Activated CD4-positive, alpha-beta T cell treated with anti-CD3 and anti-CD28 coated beads, Interleukin-10, Interleukin-2, amounts not matched to agents 100 ng/mL and 50 ng/mL, durations not matched to agents 16 hours and 8 hours (primary cell): ENCODE data around the gene PTCD2.
A peak's percentile ranks its signal among the peaks of the same experiment; 100 is the strongest.

ENCODE experiments used
- DNase-seq: peaks from one replicate; pipeline ENCODE4 v3.0.0-alpha.2; 2020

PTCD2 gene, protein sequence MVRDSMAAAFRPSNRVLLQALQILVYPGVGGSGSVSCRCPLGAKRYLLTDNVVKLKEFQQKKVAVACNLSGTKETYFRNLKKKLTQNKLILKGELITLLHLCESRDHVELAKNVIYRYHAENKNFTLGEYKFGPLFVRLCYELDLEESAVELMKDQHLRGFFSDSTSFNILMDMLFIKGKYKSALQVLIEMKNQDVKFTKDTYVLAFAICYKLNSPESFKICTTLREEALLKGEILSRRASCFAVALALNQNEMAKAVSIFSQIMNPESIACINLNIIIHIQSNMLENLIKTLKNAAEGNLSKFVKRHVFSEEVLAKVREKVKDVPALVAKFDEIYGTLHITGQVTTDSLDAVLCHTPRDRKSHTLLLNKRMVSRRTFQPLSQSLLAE

DNA sequence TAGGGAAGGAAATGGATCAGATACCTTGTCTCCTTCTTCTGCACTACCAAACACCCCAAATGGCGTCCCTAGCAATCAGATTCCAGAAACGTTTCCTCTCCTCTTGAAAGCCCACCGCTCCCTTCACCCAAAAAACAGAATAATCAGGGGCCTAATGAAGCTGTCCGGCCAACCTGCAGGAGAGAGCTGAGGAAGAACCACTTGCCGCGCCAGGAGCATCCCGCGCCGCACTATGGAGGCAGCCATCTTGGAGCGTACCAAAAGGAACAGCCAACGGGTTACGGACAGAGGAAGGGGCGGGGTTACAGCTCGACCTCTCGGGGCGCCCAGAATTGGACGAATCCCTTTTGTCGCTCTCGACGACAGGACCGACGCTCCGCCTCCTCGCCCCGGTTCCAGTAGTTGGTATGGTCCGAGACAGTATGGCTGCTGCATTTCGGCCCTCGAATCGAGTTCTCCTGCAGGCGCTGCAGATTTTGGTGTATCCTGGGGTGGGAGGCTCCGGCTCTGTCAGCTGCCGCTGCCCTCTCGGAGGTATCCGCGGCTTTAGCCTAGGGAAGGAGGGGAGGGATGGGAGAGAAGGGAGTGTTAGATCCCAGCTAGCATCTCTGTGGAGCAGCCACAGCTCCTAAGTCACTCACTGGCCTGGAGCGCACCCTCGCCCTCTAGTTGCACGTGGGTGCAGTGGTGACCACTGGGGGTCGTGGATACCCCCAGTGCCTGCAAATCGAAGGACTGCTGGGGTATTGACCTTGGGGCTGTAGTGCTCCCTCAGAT, at the start of gene PTCD2, which contains the start of gene MRPS27:
TSS of gene PTCD2 (plus strand) at position 398 of the 777 bp plus-strand sequence. CDS start at position 408, 10 bp downstream.
TSS of gene MRPS27 (minus strand) at position 265 of the 777 bp plus-strand sequence. CDS start at position 246, 19 bp downstream.
- peak; percentile 98 for DNase-seq

DNA sequence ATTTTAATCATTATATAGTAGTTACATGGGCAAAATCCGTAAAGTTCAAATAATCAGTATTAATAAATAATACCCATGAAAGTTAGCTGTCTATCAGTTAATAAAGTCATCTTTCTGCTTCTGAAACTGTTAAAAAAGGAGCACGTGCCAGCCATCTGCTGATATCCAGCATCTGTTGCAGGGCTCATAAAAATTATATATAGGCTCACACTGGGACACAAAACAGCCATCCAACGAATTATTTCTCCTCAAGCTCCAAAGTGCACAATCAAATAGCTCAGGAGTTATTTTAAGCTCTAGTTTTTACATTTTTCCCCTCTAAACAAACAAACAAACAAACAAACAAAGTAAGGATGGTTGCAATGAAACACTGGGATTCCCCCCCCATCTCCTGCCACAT, 48.5 kb upstream of the PTCD2 start:
- DNase-seq: no peak

DNA sequence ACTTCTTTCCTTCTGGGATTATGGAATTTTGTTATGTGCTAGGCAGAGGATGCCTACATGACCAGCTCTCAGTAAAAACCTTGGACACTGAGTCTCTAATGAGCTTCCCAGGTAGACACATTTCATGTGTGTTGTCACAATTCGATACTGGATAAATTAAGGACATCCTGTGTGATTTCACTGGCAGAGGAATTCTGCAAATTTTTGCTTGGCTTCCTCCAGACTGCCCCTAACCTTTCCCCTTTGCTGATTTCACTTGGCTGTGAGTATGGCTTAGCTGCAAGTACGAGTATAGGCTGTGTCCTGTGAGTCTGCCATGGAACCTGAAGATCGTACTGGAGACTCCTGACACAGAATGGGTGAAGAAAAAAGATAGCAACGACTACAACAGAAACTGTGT, 47.8 kb upstream of the PTCD2 start:
- DNase-seq: no peak

DNA sequence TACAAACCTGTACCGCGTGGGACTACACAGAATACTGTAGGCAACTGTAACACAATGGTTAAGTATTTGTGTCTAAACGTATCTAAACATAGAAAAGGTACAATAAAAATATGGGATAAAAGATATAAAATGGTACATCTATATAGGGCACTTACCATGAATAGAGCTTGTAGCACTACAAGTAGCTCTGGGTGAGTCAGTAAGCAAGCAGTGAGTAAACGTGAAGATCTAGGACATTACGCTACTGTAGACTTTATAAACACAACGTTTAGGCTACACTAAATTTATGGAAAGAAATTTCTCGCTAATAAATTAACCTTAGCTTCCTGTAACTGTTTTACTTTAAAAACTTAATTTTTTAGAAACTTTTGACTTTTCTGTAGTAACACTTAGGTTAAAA, 46.6 kb upstream of the PTCD2 start:
- no peak for DNase-seq

DNA sequence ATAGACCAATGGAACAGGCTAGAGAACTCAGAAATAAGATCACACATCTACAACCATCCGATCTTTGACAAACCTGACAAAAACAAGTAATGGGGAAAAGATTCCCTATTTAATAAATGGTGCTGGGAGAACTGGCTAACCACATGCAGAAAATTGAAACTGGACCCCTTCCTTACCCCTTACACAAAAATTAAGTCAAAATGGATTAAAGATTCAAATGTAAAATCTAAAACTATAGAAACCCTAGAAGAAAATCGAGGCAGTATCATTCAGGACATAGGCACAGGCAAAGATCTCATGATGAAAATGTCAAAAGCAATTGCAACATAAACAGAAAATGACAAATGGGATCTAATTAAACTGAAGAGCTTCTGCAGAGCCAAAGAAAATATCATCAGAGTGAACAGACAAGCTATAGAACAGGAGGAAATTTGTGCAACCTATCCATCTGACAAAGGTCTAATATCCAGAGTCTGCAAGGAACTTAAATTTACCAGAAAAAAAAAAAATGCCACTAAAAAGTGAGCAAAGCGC, 43.9 kb upstream of the PTCD2 start:
- DNase-seq: no peak

DNA sequence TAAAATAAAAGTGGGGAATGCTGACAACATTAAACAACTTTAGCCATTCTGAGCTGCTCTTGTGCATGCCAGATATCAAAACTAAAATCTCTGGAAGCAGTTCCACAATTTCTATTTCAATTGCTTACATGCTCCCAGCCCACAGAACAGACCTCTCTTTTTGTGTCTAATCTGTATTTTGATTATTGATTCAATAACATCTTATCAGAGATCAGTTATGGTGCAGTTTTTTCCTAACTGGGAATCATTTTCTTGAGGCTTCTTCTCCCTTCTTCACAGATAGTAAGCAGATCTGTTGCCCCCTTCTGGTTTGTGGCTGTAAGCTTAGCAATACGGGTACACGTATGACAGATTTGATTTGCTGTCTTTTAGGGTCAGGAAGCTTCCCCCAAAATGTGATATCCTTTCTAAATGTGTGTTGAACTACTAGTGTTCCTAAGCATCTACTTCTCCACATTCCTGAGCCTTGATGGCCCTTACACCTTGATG, 39.5 kb upstream of the PTCD2 start:
- DNase-seq: peak; percentile 18

DNA sequence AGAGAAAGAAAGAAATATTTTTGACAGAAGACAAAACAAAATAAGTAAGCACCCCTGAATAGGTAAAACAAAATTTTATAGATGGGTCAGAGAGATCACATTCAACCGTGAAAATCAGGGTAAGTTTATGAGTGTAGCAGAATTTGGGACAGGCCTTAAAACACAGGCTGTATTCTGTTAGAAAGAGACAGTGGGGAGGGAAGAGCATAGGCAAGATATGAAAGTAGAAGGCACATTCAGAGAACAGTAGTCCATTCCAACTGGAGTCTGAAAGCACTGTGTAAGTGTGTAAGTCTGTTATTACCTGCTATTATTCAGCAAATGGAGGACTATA, 38.8 kb upstream of the PTCD2 start:
- DNase-seq: no peak

GRCh38 chr5:72281764-72282499, 38.2 kb upstream of the PTCD2 start:
- DNase-seq: no peak

DNA sequence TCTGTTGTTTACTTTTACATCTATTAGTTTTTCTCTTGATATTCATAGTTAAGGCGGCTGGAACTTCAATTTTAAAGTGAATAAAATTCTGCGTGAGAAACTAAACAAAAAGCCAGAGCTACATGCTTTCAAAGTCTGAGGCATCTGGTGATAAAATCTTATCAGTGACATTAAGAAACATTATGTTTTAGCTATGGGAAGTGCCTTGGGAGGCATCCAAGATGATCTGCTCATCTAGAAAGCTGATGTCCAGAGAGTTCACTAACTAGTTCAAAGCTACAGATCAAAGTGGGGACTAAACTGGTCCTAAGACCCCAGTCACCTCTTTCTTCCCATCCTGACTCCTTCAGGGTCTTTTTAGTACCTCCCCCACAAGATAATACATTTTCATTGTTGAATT, 37.3 kb upstream of the PTCD2 start:
- no peak for DNase-seq

DNA sequence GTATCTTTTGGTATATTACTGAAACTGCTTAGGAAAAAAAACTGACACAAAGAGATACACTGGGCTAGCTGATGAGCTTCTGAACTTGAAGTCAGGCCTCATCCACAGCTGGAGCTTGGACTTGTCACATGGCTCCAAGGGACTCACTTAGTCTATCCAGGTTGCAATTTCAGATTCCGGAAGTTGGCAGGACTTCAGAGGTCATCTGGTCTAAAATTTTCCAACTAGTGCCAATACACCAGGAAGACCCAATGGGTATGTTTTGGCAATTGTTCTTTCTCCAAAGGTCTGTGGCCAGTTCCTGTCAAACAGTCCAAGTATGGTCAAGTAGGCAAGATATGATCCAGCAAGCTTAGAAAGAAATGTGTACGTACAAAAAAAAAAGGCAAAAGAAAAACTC, 36.8 kb upstream of the PTCD2 start:
- no peak for DNase-seq

DNA sequence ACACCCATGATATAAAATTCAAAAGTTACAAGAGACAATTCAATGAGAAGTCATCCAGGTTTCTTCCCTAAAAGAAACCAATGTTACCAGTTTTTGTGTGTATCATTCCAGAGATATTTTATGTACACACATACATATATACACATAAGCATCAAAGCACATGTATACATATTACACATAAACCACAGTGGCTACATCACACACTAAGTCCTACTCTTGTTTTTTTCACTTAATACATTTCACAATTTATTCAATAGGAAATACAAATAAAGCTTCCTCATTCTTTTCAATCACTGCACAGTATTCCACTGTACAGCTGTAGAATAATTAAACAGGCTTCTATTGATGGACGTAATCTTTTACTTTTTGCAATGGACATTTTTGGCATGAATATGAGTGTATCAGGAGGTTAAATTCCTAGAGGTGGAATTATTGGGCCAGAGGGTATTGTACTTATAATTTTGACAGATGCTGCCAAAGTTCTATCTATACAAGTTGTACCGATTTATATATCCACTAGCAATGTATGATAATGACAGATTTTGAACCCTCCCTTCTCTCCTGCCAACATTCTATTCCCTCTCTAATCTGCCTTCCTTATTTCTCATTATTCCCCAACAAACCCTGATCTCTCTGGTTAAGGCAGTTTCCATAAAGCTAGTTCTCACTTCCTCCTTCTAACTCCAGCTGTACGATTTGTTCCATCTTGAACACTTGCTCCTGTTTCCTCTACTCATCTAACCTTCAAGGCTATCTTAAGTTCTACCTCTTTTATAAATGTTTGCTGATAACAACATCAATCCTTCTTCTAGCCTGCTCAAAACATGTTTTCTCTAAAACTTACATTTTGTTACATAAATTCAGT, 35.4 kb upstream of the PTCD2 start:
- DNase-seq: no peak

DNA sequence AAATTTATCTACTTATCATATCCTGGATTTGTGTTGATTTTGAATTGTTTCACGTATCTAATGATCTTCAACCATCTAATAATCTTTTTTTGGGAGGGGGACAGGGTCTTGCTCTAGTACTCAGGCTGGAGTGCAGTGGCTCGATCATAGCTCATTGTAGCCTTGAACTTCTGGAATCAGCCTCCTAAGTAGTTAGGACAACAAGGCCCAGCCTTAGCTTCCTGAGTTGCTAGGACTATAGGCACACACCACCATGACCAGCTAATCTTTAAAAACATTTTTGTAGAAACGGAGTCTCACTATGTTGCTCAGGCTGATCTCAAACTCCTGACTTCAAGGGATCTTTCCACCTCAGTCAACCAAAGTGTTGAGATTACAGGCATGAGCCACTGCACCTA, 34.8 kb upstream of the PTCD2 start:
- no peak for DNase-seq

DNA sequence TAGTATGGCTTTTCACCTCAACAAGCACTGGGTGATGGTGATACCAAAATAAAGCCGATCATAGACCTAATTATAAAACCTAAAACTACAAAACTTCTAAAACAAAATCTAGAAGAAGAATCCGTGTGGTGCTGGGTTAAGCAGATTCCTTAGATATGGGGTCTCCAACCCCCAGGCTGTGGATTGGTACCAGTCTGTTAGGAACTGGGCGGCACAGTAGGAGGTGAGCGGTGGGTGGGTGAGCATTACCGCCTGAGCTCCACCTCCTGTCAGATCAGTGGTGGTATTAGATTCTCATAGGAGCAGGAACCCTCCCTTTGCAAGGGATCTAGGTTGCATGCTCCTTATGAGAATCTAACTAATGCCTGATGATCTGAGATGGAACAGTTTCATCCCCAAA, 33.4 kb upstream of the PTCD2 start:
- DNase-seq: no peak

DNA sequence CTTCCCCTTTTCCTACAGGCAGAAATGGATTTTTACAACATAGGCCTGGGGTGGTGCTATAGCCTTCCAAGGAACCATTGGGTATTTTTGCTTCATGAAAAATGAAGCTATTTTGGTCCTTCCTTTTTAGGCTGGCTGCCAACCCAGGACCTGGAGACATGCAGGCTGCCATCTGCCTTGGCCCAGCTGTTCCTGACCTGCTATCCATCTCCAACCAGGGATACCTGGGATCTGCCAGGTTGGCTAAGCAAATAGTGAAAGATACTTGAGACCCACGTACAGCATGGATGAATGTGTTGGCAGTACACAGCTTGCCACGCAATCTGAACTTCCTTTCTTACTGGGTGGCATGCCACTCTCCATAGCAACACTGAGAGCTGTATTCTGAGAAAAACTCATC, 31.2 kb upstream of the PTCD2 start:
- DNase-seq: no peak

DNA sequence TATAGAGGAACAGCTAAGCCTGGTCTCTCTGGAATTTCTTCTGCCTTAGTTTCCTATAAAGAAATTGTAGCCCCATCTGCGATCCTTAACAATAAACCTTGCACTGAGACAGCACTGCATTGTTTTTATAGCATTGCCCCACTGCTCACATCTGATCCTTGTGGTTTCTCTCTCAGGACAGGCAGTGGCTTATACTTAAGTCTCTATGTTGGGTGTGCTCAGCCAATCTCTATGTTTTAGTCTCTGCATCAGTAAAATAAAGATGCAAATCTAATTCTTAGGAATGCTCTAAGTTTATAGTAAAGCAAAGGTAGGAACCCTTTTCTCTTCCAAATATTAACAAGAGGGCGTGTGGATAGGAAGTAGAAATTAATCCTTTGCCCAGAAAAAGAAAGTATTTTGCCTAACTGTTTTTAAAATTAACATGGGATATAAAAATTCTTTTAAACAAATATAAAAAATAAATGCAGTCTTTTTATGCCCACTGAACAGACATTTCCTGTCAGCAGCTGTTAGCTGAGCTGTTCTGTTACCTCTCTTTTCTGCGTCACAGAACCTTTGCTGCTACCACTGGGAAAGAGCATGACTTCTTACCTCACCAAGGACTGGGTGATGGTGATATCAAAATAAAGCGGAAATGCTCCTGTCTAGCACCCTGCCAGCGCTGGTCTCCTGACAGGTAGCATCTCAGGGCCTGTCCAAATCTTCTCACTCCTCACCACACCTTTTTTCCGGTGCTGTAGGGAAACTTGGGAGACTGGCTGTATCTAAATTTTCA, 29.6 kb upstream of the PTCD2 start:
- no peak for DNase-seq

- no peak for DNase-seq
Observed at GRCh38 chr5:72291601-72292000, 28.6 kb upstream of the PTCD2 start.

- DNase-seq: no peak
Observed at GRCh38 chr5:72292411-72292810, 27.8 kb upstream of the PTCD2 start.

DNA sequence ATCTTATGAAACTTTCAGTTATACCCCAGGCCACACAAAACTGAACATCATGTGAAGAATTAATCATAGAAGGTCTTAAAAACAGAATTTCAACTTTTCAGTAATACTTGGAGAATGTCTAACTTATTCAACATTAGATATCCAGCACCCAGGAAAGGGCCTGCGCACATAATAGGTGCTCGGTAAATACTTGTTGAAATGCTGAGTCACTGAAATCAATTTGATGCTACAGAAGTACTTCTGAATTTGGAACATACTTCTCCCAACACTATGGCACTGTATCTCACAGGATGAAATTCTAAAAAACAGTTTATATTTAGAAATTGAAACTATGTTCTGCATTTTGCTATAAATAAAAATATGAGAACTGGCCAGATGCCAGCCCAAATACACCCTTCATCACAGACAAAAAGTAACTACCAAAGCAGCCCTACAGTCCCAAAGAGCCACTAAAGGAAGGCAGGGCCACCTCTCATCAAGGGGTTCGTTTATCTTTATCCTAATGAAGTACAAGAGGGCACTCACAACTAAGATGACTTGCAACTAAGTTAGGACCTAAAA, 26.6 kb upstream of the PTCD2 start:
- DNase-seq: no peak

GRCh38 chr5:72294473-72294872, 25.7 kb upstream of the PTCD2 start:
- no peak for DNase-seq

DNA sequence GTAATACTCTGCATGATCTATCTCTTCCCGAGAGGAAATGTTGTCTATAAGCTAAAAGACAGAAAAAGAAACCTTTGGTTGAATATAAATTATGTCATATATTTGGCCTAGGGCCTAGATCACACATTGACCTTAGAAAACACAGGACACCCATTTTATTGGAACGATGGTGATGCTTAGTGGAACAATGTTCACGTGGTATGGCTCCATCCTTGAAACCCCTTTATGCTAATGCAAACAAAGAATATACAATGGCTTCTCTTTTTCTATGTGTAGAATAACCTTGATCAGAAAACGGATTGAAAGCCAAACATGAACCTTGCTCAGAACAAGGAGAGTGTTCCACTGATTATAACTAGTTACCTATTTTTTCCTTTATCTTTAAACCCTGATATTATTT, 24.6 kb upstream of the PTCD2 start:
- DNase-seq: no peak

GRCh38 chr5:72296256-72296655, 23.9 kb upstream of the PTCD2 start:
- no peak for DNase-seq
